IPS-NIHi7 (cell line): ENCODE results near the gene SOCS7.

Experiments used
- DNase-seq: peaks from one replicate; pipeline ENCODE4 v3.0.0; 2012; ENCODE audit warnings: mixed read lengths; ENCODE audit errors: extremely low spot score

The SOCS7 gene

DNA sequence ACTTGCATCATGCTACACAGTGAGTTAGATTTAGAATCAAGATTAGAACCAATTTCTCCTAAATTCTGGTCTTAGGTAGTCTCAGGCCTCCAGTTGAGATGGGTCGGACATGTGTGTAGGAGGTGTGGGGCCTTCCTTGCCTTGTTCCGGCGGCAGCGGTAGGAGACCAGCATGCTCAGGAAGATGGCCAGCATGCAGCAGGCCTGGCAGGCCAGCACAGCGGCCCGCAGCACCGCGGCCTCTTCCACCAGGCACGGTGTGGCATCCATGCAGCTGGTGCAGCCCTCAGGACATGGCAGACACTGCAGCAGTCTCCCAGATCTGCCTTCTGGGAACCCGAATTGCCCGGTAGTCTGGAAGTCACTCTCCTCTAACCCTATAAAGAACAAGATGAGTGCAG, 14.8 kb upstream of the SOCS7 start:
- no peak for DNase-seq

- DNase-seq, result no peak
Measured at GRCh38 chr17:38338053-38338452, 13.6 kb upstream of the SOCS7 start.

DNA sequence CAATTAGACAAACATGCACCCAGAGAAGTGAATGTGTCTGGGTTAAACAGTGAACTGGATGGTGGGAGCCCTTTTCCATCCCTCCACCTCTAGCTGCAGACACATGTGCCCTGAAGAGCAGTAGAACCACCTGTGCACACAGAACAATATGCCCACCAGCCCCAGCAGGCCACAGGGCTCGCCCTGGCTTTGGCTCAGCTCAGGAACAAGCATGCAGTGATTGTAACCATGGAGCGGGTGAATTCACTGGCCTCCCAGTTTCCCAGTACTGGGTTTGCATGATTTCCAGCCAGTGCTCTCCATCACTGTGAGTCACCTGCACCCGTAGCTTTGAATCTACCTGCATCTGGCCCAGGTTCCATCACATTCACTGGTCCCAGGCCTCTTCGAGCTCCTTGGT, 13.1 kb upstream of the SOCS7 start:
- no peak for DNase-seq

GRCh38 chr17:38339891-38340290, 11.8 kb upstream of the SOCS7 start:
- DNase-seq, result no peak

GRCh38 chr17:38341035-38341721, 10.5 kb upstream of the SOCS7 start:
- DNase-seq, result peak; percentile 50

GRCh38 chr17:38342886-38343607, 8.6 kb upstream of the SOCS7 start:
- DNase-seq, result no peak

- DNase-seq, result no peak
Measured at GRCh38 chr17:38343608-38344419, 7.8 kb upstream of the SOCS7 start, which contains the start of gene GPR179. Gene GPR179, minus strand, starts transcription at chr17:38343956. Its CDS starts 167 bp downstream, at chr17:38343789.

DNA sequence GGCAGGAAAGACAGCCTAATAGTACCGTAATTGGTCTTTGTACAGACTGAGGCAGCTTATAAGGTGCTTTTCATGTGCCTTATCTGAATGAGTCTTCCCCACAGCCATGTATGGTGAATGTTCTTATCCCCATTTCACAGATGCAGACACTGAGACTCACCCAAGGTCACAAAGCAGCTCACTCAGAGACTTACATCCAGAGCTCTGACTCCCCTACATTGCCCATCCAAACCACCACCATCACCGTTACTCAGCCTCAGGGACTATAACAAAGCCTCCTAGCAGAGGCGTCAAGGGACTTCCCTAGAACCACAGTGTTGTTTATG, 7.3 kb upstream of the SOCS7 start:
- no peak for DNase-seq

DNA sequence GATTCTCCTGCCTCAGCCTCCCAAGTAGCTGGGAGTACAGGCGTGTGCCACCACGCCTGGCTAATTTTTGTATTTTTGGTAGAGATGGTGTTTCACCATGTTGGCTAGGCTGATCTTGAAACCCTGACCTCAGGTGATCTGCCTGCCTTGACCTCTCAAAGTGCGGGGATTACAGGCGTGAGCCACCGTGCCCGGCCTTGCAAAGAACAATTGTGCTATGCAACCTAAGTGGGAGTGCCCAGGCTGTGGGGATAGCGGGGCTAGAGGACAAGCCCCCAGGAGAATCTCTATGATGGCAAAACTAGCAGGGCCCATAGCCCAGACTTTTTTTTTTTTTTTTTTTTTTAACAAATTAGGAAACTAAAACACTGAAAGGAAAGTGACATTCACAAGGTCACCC, 5.9 kb upstream of the SOCS7 start:
- no peak for DNase-seq

DNA sequence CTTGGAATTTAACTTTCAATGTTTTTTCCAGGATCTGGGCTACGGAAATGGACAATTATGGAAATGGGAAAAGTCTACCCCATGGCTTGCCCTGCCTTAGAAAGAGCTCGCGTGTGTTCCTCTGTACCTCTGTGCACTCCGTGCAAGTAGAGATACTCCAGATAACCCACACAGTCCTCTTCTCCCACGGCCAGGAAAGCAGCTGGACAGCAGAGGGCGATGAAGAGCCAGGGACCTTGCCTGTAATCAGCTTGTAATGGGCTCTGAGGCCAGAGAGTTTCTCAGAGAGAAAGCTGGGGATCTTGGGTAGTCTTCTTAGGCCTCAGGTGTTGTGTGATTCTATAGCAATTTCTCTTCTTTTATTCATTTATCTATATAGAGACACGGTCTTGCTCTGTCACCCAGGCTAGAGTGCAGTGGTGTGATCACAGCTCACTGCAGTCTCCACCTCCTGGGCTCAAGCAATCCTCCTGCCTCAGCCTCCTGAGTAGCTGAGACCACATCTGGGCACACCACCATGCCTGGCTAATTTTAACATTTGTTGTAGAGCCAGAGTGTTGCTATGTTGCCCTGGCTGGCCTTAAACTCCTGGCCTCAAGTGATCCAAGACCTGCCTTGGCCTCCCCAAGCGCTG, 2.4 kb upstream of the SOCS7 start:
- peak; percentile 76 for DNase-seq

GRCh38 chr17:38350035-38350434, 1.6 kb upstream of the SOCS7 start:
- DNase-seq, result no peak

- DNase-seq, result peak; percentile 57
Measured at GRCh38 chr17:38352245-38353085, 821 bp downstream of the SOCS7 start.

- no peak for DNase-seq
Measured at GRCh38 chr17:38353086-38353604, 1.5 kb downstream of the SOCS7 start.

GRCh38 chr17:38353668-38354067, 2.0 kb downstream of the SOCS7 start:
- no peak for DNase-seq

- DNase-seq, result no peak
Measured at GRCh38 chr17:38354466-38354865, 2.8 kb downstream of the SOCS7 start.

GRCh38 chr17:38355251-38355650, 3.6 kb downstream of the SOCS7 start:
- DNase-seq, result no peak

DNA sequence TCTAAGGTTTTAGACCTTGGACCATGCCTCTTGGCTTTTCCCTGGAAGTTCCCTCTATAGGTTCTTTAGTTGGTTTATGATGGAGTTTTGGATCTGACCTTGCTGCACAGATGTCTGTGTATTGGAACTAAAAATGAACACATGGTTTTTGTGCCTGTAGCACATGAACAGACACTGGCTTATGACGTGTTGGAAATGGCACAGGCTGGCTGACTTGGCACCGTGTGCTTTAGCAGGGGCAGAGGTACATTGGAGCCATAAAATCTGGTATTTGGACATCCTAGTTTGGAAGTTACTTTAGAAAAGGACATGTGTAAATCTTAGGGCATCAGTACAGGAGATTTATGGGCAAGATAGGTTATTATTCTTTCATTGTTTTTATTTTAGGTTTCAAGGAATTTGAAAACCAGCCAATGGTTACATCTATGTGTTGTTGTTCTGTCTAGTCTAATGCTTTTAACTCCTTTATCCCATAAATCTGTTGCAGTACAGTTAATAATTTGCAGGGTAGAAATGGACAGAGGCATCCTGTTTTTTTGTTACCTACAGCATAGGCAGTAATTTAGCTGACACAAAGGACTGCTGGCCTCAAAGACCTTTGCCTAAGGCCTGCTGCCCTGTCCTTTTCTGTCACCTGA, 6.0 kb downstream of the SOCS7 start:
- DNase-seq, result no peak

DNA sequence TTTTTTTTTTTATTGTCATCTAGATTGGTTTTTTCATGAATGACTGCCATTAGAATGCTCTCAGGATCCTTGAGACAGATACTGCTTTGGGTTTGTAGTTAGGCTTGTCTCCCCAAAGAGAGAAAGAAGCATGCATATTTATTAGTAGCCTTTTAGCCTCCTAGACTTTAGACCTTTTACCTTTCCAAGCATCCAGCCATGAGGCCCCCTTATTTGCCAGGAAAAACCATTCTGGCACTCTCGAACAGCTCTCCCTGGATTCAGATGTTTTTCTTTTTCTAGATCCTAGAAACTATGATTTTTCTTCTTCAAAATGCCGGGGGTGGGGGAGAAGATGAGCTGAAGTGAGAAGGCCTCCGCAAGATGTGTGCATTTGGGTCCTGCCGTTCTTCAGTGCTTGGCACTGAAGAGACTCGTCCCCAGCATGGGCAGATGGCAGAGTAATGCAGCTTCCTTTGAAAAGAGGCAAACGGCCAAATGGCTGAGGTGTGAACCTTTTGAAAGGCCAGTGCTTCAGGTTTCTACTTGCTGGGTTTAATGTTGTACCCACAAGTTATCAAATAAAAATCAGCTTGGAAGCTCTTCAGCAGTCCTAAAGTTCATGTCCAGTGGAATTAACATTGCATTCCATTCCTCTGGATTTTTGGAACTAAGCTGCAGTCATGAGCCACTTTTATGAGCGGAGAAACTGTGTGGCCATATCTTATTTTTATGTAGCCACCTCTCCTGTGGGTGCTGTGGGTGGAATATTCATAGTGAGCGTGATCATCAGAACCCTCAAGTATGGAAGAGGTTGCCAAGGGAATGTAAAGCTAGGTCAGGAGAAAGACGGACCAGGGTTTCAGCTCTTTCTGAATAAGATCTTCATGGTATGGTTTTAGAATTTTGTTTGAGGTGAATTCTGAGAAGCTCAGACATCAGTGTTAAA, 7.2 kb downstream of the SOCS7 start:
- no peak for DNase-seq

DNA sequence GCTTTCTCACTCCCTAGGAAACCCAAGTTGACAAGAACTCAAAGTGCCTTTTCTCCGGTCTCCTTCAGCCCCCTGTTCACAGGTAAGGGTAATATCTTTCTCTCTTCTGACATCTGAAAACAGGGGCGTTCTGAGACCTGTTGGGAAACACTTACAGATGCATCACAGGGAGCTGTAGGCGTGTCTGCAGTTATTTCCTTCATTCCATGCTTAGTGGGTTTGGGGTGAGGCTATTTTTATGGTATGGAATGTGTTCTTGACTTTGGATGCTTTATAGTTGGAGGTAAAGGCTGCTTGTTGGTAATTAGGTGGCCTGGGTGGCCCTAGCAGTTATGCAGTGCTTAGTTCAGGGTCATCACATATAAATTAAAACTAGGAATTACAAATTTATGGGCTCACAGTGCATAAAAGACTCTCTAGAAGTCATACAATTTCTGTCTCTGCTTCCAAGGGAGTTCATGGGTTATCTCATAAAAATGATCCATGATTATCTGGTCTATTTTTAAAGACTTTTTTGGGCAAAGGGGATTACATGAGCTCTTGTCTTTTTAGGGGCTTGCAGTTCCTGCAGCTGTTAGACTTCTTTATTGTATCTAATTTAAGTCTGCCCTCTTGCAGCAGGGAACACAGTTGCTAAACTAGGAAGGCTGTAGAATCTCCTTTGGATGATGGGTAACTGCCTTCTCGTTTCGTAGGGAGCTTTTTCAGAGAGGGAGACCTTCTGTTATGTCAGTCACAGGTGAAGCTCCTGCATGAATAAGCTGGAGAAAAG, 10.2 kb downstream of the SOCS7 start:
- DNase-seq, result no peak
